Glutamatergic neuron (in vitro differentiated cells): ENCODE data around the gene CDK5RAP3. TPM values are rescaled to one million over a fixed set of nuclear protein-coding genes. Genes with fewer than 3 reads are reported as not detected.

Source experiments
- DNase-seq: peaks from one replicate; pipeline ENCODE4 v3.0.0; 2022
- H3K27ac Mint-ChIP-seq: one replicate; pipeline ENCODE4 v1.8.0; 2020; ENCODE audit warnings: mild to moderate bottlenecking, mixed read lengths, inconsistent platforms; ENCODE audit not compliant: unreplicated experiment
- H3K27me3 Mint-ChIP-seq: one replicate; pipeline ENCODE4 v1.8.0; 2020; ENCODE audit warnings: mild to moderate bottlenecking, moderate library complexity, mixed read lengths, inconsistent platforms; ENCODE audit not compliant: unreplicated experiment
- H3K36me3 Mint-ChIP-seq: one replicate; pipeline ENCODE4 v1.8.0; 2020; ENCODE audit warnings: mild to moderate bottlenecking, mixed read lengths, inconsistent platforms; ENCODE audit not compliant: unreplicated experiment
- H3K4me1 Mint-ChIP-seq: one replicate; pipeline ENCODE4 v1.8.0; 2020; ENCODE audit warnings: mild to moderate bottlenecking, low read depth, mixed read lengths, inconsistent platforms; ENCODE audit not compliant: unreplicated experiment
- H3K4me3 Mint-ChIP-seq: one replicate; pipeline ENCODE4 v1.8.0; 2020; ENCODE audit warnings: mild to moderate bottlenecking, mixed read lengths, inconsistent platforms; ENCODE audit not compliant: unreplicated experiment
- H3K9me3 Mint-ChIP-seq: one replicate; pipeline ENCODE4 v1.8.0; 2020; ENCODE audit warnings: mild to moderate bottlenecking, moderate library complexity, mixed read lengths, inconsistent platforms; ENCODE audit not compliant: unreplicated experiment
- CTCF ChIP-seq: fragments of 200-600 bp; sonication (generic); IDR thresholded peaks from one replicate; pipeline ENCODE4 v1.5.0; 2021; ENCODE audit not compliant: partially characterized antibody, unreplicated experiment
- total RNA-seq: library from RNA; stranded (reverse); fragmentation: NEBNext Ultra II Directional; extraction: Animal tissue kit (Norgen Biotek cat#: 25700); gene quantifications from one replicate; pipeline ENCODE4 v1.2.1, GENCODE V29; 2021; ENCODE audit not compliant: unreplicated experiment

Gene CDK5RAP3
- total RNA-seq, 1 donor from 2014 or later = 196 TPM

GRCh38 chr17:48006936-48007709, 36.2 kb downstream of the CDK5RAP3 start:
- DNase-seq = no peak
- no peak for TF ChIP-seq CTCF
- Mint-ChIP-seq H3K4me1 (peaks cover 57% of the 10 kb centered on the region), H3K36me3 (no peaks in the 10 kb centered on the region), H3K9me3 (peaks cover 19% of the 10 kb centered on the region), H3K4me3 (peak overlapping the region; percentile 68), H3K27ac (peak overlapping the region; percentile 88), H3K27me3 (peaks cover 21% of the 10 kb centered on the region)

DNA sequence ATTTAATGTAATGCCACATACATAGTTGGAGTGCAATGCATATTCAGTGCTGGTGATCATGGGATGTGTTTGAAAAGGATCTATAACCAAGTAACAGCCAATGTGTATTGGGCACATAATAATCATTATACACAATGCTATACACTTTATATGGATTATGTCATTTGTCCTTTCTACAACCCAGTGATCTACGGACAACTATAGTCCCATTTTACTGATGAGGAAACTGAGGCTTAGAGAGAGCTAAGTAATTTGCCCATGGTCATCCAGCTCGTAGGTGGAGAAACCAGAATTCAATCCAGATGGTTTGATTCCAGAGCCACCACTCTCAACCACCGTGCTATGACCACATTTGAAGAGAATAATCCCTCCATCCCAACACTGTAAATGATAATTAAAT, 39.3 kb downstream of the CDK5RAP3 start:
- H3K4me3 Mint-ChIP-seq = no peak overlapping the region
- H3K9me3 Mint-ChIP-seq = peaks cover 14% of the 10 kb centered on the region
- no peak for DNase-seq
- H3K36me3 Mint-ChIP-seq = no peaks in the 10 kb centered on the region
- H3K27me3 Mint-ChIP-seq = peaks cover 17% of the 10 kb centered on the region
- no peak for TF ChIP-seq CTCF
- peaks cover 58% of the 10 kb centered on the region for H3K4me1 Mint-ChIP-seq
- peak overlapping the region; percentile 88 for H3K27ac Mint-ChIP-seq

DNA sequence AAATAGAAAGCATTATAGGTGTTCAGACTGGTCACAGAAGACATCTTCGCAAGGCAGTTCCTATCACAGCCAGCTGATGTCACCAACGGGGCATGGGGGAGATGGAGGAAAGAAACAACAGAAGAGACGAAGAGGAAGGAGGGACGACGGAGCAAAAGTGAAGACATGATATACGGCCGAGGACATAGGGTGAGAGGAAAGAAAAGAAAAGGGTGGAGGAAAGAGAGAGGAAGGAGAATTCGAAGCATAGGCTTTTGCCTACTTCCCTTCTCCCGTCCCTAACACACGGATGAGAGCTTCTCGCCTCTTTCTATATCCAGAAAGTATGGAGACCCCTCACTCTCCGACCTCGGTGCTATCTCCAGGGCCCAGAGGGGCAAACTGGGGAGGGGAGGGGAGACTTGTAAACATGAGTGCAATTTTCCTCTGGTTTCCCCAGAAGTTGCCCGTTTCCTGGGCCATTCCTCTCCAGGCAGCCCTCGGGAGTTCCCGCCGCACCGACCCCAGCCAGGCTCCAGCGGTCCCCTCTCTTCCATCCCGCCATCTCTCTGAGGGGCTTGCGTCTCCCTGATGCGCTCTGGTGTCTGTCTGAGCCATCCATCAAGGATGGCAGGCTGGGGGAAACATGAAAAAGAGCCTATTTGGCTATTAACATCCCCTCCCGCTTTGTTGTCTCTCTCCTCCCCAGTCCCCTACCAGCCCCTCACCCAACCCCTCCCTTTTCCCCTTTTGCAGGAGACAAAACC, 40.7 kb downstream of the CDK5RAP3 start:
- H3K27me3 Mint-ChIP-seq = peaks cover 15% of the 10 kb centered on the region
- TF ChIP-seq CTCF = peak; percentile 30
- H3K4me3 Mint-ChIP-seq = peak overlapping the region; percentile 93
- peaks cover 14% of the 10 kb centered on the region for H3K9me3 Mint-ChIP-seq
- H3K36me3 Mint-ChIP-seq = no peaks in the 10 kb centered on the region
- H3K4me1 Mint-ChIP-seq = peaks cover 56% of the 10 kb centered on the region
- peak overlapping the region; percentile 100 for H3K27ac Mint-ChIP-seq
- DNase-seq = peak; percentile 62

GRCh38 chr17:48012151-48012520, 41.2 kb downstream of the CDK5RAP3 start:
- Mint-ChIP-seq H3K4me3 (peak overlapping the region; percentile 93), H3K27me3 (peaks cover 15% of the 10 kb centered on the region), H3K9me3 (peaks cover 14% of the 10 kb centered on the region), H3K4me1 (peaks cover 53% of the 10 kb centered on the region), H3K27ac (peak overlapping the region; percentile 100), H3K36me3 (no peaks in the 10 kb centered on the region)
- no peak for TF ChIP-seq CTCF
- DNase-seq = peak; percentile 92

DNA sequence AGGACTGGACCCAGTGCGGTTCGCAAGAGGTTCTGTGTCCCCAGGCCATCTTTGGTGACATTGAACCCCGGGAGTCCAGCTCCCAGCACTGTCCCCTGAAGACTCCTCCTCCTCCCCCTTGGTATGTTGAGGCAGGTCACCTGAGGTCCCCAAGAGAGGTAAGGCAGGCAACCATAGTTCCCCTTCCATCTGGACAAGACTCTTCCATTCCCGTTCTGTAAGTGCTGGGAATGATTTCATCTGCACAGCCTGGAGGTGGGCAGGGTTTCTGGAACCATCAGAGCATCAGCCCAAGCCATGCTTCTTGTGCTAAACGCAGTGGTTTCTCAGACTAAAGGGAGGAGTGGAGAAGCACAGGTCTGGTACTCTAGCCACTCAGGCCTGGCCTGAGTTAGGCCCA, 41.7 kb downstream of the CDK5RAP3 start:
- DNase-seq = no peak
- Mint-ChIP-seq H3K4me3 (peak overlapping the region; percentile 75), H3K27me3 (peaks cover 15% of the 10 kb centered on the region), H3K9me3 (peaks cover 14% of the 10 kb centered on the region), H3K27ac (peak overlapping the region; percentile 90), H3K36me3 (no peaks in the 10 kb centered on the region), H3K4me1 (peaks cover 51% of the 10 kb centered on the region)
- TF ChIP-seq CTCF = no peak
